Kidney (tissue), 14 donors: Measurements from ENCODE around the gene EGFLAM. TPM values are rescaled to one million over a fixed set of nuclear protein-coding genes. Genes with fewer than 3 reads are reported as not detected.

ENCODE experiments used
- DNase-seq, 5 donors: peaks; one replicate each; pipeline ENCODE4 v3.0.0-alpha.2; 2013 to 2020
- FAIRE-seq: peaks from 2 replicates; lab custom pipeline; 2012; peaks lifted over from hg19 to GRCh38; lab: Jason Lieb, UNC
- H3K27ac ChIP-seq, 2 donors: one replicate each; pipeline ENCODE4 v1.7.0; 2013; ENCODE audit warnings: low read depth in 2 of 2, low read length in 2 of 2, inconsistent platforms in 1 of 2
- H3K27me3 ChIP-seq: one replicate; pipeline ENCODE4 v1.7.1; 2013; ENCODE audit warnings: low read length, inconsistent platforms; ENCODE audit not compliant: control insufficient read depth, insufficient read depth
- H3K36me3 ChIP-seq, 3 donors: one replicate each; pipeline versions ENCODE4 v1.7.0 to v1.7.1; 2013; ENCODE audit warnings: low read length in 3 of 3, control low read depth in 1 of 3, inconsistent platforms in 1 of 3; ENCODE audit not compliant: insufficient read depth in 3 of 3, control insufficient read depth in 2 of 3
- H3K4me1 ChIP-seq, 3 donors: one replicate each; pipeline versions ENCODE4 v1.7.0 to v1.7.1; 2013; ENCODE audit warnings: low read length in 3 of 3, inconsistent platforms in 1 of 3, low read depth in 1 of 3; ENCODE audit not compliant: control insufficient read depth in 2 of 3, insufficient read depth in 2 of 3
- H3K4me3 ChIP-seq, 3 donors: one replicate each; pipeline versions ENCODE4 v1.7.0 to v1.8.1; 2013; ENCODE audit warnings: low read length in 3 of 3, control low read depth in 1 of 3, inconsistent platforms in 1 of 3
- H3K9ac ChIP-seq, 3 donors: one replicate each; pipeline versions ENCODE4 v1.7.0 to v1.7.1; 2013; ENCODE audit warnings: low read length in 3 of 3, control low read depth in 1 of 3, inconsistent platforms in 1 of 3
- H3K9me3 ChIP-seq, 3 donors: one replicate each; pipeline versions ENCODE4 v1.7.0 to v1.7.1; 2013; ENCODE audit warnings: low read length in 3 of 3, control low read depth in 1 of 3, inconsistent platforms in 1 of 3; ENCODE audit not compliant: control insufficient read depth in 2 of 3, insufficient read depth in 1 of 3
- CTCF ChIP-seq: IDR thresholded peaks from 3 replicates; pipeline ENCODE4 v1.5.1; 2012; ENCODE audit warnings: mild to moderate bottlenecking, moderate library complexity, borderline replicate concordance; ENCODE audit not compliant: insufficient read depth; ENCODE audit errors: extremely low read depth
- intact Hi-C: fragments of 100-400 bp; cut with DNase I; formaldehyde crosslinking; loops from one replicate; pipeline ENCODE4 v1.11.1; 2022
- polyA plus RNA-seq: library from polyadenylated mRNA; stranded (reverse); fragments of 350-450 nt; fragmentation: Illumina TruSeq; extraction: RNeasy Lipid Tissue Mini Kit (QIAGEN cat#74804); gene quantifications from one replicate; pipeline ENCODE4 v1.2.3, GENCODE V29; 2014; ENCODE audit warnings: low read depth, low replicate concordance; ENCODE audit not compliant: insufficient read depth
- total RNA-seq: library from RNA; stranded (reverse); fragmentation: NEBNext Ultra II Directional; extraction: Animal tissue kit (Norgen Biotek cat#: 25700); gene quantifications from one replicate; pipeline ENCODE4 v1.2.1, GENCODE V29; 2021
- donor health status: control.
- donor health status: control.
- donor health status: control.
- donor health status: control.
- donor health status: control.
- donor health status: DM: yes; HTN: yes; CAD: no.
- donor health status: Normal renal cell carcinoma (clear cell type).

The EGFLAM gene
- total and polyA plus RNA-seq, 2 donors from 2014 or later, result 5.1 to 5.9 TPM

DNA sequence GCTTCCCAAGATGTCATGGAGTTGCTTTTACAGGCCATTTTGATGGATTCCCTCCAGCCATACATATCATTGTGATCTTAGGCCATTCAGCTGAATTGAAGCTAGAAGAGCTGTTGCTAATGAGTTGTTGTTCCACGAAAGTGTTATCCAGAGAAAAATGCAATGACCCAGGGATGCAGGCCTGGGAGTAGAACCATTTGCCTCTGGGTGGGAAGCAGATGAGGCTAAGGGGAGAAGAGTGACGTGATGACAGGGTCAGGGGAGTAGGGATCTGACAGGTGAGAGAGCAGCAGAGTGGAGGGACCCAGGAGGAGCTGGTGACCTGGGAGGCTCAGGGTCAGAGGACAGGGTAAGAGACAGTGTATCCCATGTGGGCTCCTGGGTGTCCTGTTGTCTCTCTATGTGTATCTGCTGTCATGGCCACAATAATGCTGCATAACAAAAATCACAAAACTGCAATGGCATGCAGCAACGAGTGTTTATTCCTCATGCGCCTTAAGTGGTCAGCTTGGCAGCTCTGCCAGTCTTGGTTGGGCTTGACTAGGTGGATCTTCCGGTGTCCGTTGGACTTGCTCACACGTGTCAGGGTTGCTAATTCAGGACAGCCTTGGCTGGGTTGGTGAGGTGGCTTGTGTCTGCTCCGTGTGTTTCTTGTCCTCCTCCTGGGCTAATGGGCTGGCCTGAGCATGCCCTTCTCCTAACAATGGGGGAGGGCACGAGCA is 207.5 kb downstream of the EGFLAM start:
- intact Hi-C loops, result no loop called here
- Histone ChIP-seq H3K4me3 (no peak overlapping the region), H3K36me3 (no peaks in the 10 kb centered on the region), H3K9me3 (no peaks in the 10 kb centered on the region), H3K27ac (peak overlapping the region; percentile 82 to 91), H3K27me3 (no peaks in the 10 kb centered on the region), H3K9ac (no peak overlapping the region), H3K4me1 (peaks cover 16 to 53% (median 51%) of the 10 kb centered on the region in 3 donors)
- DNase-seq (no peak), FAIRE-seq (no peak)
- TF ChIP-seq CTCF, result no peak

DNA sequence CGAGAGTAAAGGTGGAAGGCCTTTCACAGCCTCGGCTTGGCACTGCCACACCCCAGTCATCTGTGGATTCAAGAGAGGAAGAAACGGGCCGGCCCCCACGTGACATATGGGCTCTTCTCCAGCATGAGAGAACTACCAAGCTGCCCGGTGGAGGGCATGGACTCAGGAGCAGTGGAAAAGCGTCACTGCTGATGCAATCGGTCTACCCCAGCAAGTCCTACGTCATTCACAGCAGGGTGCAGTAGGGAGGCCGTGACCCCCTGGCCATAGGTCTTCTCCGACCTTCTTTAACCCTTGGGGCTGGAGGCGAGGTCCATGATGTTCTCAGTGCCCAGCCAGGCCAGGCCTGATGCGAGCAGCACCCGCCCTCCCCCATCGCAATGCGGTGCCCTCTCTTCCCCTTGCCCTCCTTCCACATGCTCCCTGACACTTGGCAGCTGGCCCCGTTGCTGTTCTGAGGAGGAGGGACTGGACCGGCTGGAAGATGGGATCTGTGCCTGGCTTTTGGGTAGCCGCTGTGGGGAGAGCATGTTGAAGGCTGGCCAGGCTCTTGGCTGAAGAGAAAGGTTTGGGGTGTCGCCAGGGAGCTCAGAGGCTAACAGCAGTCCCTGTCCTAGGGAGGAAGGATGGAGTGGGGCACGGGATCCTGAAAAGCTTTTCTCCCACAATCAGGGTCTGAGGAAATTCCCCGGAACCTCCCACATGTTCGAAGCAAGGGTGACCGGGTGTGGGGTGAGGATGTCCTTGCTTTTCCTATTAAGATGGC is 208.2 kb downstream of the EGFLAM start:
- FAIRE-seq (no peak), DNase-seq (peak in 2 of 5 donors; percentile 40 to 96)
- H3K27ac ChIP-seq, result peak overlapping the region; percentile 91 to 92
- H3K9ac ChIP-seq, result peak overlapping the region in 1 of 3 donors; percentile 49
- no peaks in the 10 kb centered on the region for H3K9me3 ChIP-seq
- TF ChIP-seq CTCF, result no peak
- no peaks in the 10 kb centered on the region for H3K27me3 ChIP-seq
- intact Hi-C loops, result no loop called here
- no peak overlapping the region for H3K4me3 ChIP-seq
- H3K36me3 ChIP-seq, result no peaks in the 10 kb centered on the region
- H3K4me1 ChIP-seq, result peaks cover 16 to 53% (median 51%) of the 10 kb centered on the region in 3 donors

GRCh38 chr5:38467353-38468040 is 209.1 kb downstream of the EGFLAM start:
- DNase-seq (peak; percentile 77 to 92 (median 84)), FAIRE-seq (no peak)
- TF ChIP-seq CTCF, result no peak
- Histone ChIP-seq H3K4me3 (no peak overlapping the region), H3K27me3 (no peaks in the 10 kb centered on the region), H3K27ac (peak overlapping the region; percentile 91 to 92), H3K9me3 (no peaks in the 10 kb centered on the region), H3K36me3 (no peaks in the 10 kb centered on the region), H3K9ac (peak overlapping the region in 1 of 3 donors; percentile 49), H3K4me1 (peaks cover 16 to 53% (median 51%) of the 10 kb centered on the region in 3 donors)
- intact Hi-C loops, result no loop called here
